ENCODE data around the gene PEX19.

Gene PEX19

GRCh38 chr1:160236806-160237205 is 48.1 kb downstream of the PEX19 start:
- no peak for DNase-seq

GRCh38 chr1:160232911-160233310 is 52.0 kb downstream of the PEX19 start:
- no peak for DNase-seq

- DNase-seq, result no peak
Observed at GRCh38 chr1:160228431-160228830, 56.5 kb downstream of the PEX19 start.

- DNase-seq, result no peak
Observed at GRCh38 chr1:160227561-160227960, 57.4 kb downstream of the PEX19 start.

- DNase-seq, result no peak
Observed at GRCh38 chr1:160227034-160227433, 57.9 kb downstream of the PEX19 start.
